NCI-H524 (cell line): ENCODE measurements around the gene TMEM131L.
A peak's percentile ranks its signal among the peaks of the same experiment; 100 is the strongest.
"Not testable (repeated sequence)": the region's sequence is repeated elsewhere in the genome, so short reads cannot be mapped to it uniquely, and the experiment has no call there.

Experiments used
- DNase-seq, 2 experiments: peaks; one replicate each; lab custom pipeline; 2025; lab: John Stamatoyannopoulos, UW

The TMEM131L gene

GRCh38 chr4:153579872-153580271 lies 113.7 kb downstream of the TMEM131L start:
- no peak for DNase-seq

- peak in 1 of 2 experiments; percentile 7 for DNase-seq
Measured at GRCh38 chr4:153582954-153583702, 117.0 kb downstream of the TMEM131L start.

GRCh38 chr4:153585026-153585425 lies 118.9 kb downstream of the TMEM131L start:
- DNase-seq = no peak

DNA sequence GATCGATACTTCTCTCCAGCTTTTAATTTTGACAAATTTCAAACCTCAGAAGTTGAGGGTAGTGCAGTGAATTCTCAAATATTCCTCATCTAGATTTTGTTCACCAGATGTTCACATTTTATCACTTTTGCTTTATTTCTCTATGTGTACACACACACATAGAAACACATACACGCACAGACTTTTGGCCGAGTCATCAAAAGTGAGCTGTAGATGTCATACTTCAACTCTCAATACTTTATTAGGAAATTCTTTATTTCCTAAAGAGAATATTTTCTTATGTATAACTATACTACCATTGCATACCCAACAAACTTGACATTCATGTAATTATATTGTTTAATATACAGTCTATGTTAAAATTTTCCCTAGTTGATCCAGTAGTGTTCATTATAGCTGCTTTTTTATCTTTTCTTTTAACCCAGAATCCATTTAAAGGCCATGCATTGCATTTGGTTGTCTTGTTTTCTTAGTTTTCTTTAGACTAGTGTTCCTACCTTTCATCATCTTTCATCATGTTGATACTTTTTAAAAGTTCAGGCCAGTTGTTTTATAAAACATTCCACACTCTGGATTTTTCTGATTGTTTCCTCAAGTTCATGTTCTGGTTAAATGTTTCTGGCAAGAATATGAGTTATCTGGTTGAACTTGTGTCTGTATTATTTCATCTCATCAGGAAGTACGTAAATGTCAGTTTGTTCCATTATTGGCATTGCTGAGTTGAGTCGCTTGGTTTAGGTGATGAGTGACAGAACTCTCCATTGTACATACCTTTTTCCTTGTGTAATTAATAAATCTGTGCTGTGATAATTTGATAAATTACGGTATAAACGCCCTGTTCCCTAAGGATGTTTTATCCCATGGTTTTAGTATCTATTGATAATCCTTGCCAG lies 123.8 kb downstream of the TMEM131L start:
- DNase-seq = no peak

DNA sequence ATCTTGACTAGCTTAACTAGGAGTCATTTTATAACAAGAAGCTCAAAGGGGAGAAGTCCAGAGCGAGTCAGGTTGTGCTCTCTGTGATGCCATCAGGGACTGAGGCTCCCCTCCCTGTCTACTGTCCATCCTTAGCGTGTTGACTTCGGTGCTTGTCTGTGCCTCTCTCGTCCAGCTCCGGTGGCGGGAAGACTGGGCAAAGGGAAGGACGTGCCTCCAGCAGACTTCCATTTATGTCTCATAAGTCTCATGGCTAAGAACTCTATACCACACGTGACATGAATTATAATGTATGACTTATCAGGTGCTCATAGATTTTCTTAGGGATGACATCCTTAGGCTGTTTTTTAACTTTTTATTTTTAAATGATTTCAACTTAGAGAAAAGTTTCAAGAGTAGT lies 125.3 kb downstream of the TMEM131L start:
- DNase-seq = no peak

GRCh38 chr4:153592064-153592463 lies 125.9 kb downstream of the TMEM131L start:
- no peak for DNase-seq

DNA sequence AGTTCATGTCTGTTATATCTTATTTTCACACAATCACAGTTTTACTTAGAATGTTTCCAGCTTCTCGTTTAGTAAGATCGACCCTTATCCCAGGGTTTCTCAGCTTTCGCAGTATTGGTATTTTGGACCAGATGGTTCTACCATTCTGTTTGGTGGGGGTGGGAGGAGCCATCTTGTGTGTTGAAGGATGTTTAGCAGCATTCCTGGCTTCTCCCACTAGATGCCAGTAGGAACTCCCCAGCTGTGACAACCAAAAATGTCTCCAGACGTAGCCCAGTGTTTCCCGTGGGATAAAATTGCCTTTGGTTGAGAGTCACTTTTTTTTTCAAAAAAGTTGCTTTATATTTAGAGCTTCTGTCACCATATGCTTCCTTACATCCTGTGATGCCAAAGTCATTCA lies 127.0 kb downstream of the TMEM131L start:
- DNase-seq = no peak

DNA sequence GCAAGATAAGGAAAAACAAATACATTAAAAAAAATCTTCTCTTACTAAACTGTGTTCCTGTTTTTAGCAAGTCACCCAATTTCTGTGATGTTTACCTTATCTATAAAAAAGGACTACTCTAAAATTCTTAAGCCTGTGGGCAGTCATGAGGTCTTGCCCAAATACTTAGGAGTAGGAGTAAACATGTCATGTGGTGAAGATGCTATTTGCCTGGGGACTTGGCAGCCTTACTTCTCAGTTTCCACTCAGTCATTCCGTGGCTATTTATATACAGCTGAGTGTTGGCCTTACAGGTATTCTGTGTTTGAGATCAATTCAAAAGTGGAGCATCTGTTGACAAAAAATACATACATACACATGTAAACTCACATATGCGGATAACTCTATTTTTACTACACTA lies 128.1 kb downstream of the TMEM131L start:
- DNase-seq = no peak

- DNase-seq = no peak
Measured at GRCh38 chr4:153595894-153596601, 129.9 kb downstream of the TMEM131L start.

DNA sequence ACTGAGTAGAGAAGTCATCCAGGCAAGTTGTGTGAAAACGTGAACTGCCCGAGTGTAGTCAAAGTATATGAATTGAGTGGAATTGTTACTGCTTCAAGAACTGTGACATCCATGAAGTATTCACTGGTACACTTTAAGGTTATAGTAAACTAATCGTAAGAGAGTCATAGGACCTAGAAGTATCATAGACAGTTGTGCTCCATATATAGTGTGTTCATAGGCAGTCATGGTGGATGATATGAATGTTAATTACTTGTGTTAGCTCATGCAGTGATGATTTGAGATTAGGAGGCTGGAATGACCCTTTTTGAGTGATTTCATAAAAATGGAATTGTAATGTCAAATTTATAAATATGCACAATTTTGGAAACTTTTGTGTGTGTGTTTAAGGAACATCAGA lies 136.6 kb downstream of the TMEM131L start:
- no peak for DNase-seq

DNA sequence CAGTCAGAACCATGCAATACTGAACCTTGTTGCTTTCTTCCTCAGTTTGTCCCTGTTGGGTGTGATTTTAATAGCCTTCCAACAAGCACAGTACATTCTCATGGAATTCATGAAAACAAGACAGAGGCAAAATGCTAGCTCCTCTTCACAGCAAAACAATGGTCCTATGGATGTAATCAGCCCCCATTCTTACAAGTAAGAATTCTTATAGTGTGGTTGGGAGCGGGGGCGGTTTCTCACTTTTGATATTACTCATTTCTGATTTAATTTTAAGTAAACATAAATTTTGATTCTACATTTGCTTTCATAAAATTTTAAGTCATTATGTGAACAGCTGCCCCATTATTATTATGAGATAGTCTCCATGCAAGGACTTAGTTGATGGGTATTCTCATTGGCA lies 137.1 kb downstream of the TMEM131L start:
- DNase-seq = no peak

- no peak for DNase-seq
Measured at GRCh38 chr4:153603835-153604234, 137.7 kb downstream of the TMEM131L start.

- DNase-seq = not testable (repeated sequence)
Measured at GRCh38 chr4:153609070-153609469, 142.9 kb downstream of the TMEM131L start.

GRCh38 chr4:153610623-153611376 lies 144.6 kb downstream of the TMEM131L start:
- DNase-seq = no peak

- DNase-seq = no peak
Measured at GRCh38 chr4:153611679-153612078, 145.5 kb downstream of the TMEM131L start.

- DNase-seq = no peak
Measured at GRCh38 chr4:153612878-153613277, 146.7 kb downstream of the TMEM131L start.

DNA sequence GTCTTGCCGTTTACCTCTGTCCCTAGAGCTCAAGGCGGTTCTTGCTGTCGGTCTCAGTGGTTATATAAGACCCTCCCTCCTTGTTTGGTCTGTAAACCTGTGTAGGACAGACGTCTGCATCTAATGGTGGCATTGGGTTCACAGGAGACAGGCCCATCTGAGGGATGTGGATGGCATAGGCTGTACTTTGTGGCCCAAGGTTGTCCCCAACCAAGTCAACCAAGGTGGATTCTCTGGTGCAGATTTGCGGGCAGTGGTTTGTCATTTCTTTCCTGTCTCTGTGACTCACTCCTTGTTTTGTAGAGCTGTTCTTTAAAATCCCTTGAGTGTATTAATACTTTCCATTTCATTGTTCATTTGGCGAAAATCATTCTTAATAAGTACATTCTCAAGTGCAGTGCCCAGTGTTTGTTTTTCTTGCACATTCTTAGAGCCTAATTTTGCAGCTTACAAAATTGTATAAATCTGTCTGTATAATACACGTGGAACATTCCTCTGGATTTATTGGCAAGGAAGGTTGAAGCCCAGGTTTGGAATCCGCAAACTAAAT lies 149.9 kb downstream of the TMEM131L start:
- no peak for DNase-seq

GRCh38 chr4:153618833-153619232 lies 152.7 kb downstream of the TMEM131L start:
- no peak for DNase-seq

DNA sequence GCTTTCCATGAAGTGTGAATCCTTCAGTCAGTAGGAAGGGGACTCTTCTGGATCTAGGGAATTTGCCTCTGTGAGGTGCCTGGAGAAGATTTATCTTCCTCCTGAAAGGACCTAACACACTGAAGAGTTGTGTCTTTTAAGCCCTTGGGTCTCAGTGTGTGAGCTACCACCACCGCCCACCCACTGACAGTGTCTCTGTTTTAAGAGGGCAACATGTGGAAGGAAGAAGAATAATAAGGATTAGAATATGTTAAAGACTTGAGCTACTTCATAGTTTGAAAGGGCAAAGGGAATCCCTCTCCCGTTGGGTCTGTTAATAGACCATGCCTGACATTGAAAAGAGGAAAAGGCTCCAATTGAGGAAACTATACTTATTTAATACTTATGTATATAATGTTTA lies 153.7 kb downstream of the TMEM131L start:
- no peak for DNase-seq

- DNase-seq = no peak
Measured at GRCh38 chr4:153620352-153620751, 154.2 kb downstream of the TMEM131L start.

DNA sequence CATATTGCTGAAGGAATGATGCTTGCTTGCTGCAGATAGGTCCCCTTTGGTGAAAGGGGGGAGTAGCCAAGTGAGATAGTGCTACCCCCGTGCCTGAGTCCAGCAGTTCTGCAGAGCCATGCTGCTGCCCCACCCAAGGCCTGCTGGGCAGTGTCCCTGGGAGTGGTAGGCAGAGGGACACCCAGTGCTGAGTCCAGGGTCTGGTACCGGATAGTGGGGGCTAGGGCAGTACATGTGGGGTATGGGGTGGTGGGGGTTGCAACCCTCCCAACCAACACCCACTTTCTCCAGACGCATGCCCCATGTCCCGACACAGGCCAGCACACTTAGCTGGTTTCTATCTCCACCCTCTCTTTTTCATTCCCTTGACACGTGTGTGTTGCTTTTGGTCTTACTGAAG lies 155.9 kb downstream of the TMEM131L start:
- DNase-seq = no peak
